Caco-2 (cell line): ENCODE measurements around the gene CASZ1. TPM values are rescaled to one million over a fixed set of nuclear protein-coding genes. Genes with fewer than 3 reads are reported as not detected.

ENCODE experiments used
- BruUV-seq: library from RNA; stranded (reverse); fragments of 400-500 nt; replicated peaks from 2 replicates; lab custom pipeline; 2021; lab: Mats Ljungman, UMichigan
- CTCF ChIA-PET: fragments of 300-600 bp; sonication (Branson Sonifier 250); formaldehyde crosslinking; loops from one replicate; lab custom pipeline; 2022; ENCODE audit warnings: antibody characterized with exemption; lab: Charles Lee
- POLR2A ChIA-PET: fragments of 300-600 bp; sonication (Branson Sonifier 250); formaldehyde crosslinking; loops from one replicate; lab custom pipeline; 2022; ENCODE audit warnings: antibody characterized with exemption; lab: Charles Lee
- DNase-seq, 2 experiments: peaks; one replicate each; pipeline versions ENCODE4 v3.0.0 to v3.0.0-alpha.2; 2020 to 2022
- H3K27me3 ChIP-seq: replicated peaks from 2 replicates; pipeline ENCODE4 v1.6.0; 2011; ENCODE audit warnings: low read length; ENCODE audit not compliant: control insufficient read depth, insufficient read depth
- H3K36me3 ChIP-seq: 2 replicates; pipeline ENCODE4 v1.5.1; 2011; ENCODE audit warnings: low read length; ENCODE audit not compliant: control insufficient read depth, insufficient read depth
- H3K4me1 ChIP-seq: fragments of 250-450 bp; sonication (Bioruptor Pico); 2 replicates; pipeline ENCODE4 v1.5.1; 2020; ENCODE audit warnings: mild to moderate bottlenecking
- H3K4me3 ChIP-seq: 2 replicates; pipeline ENCODE4 v1.5.1; 2011; ENCODE audit warnings: low read depth, mild to moderate bottlenecking, control low read depth, low read length
- H3K9me3 ChIP-seq: fragments of 250-450 bp; sonication (Bioruptor Pico); 2 replicates; pipeline ENCODE4 v1.5.1; 2020; ENCODE audit warnings: mild to moderate bottlenecking, moderate library complexity
- H3K27ac Mint-ChIP-seq: one replicate; pipeline ENCODE4 v1.8.0; 2022; ENCODE audit warnings: mixed read lengths; ENCODE audit not compliant: unreplicated experiment
- H3K27me3 Mint-ChIP-seq: one replicate; pipeline ENCODE4 v1.8.0; 2022; ENCODE audit warnings: mixed read lengths; ENCODE audit not compliant: insufficient read depth, unreplicated experiment
- H3K36me3 Mint-ChIP-seq: one replicate; pipeline ENCODE4 v1.8.0; 2022; ENCODE audit warnings: mild to moderate bottlenecking, mixed read lengths; ENCODE audit not compliant: insufficient read depth, unreplicated experiment
- H3K4me1 Mint-ChIP-seq: one replicate; pipeline ENCODE4 v1.8.0; 2022; ENCODE audit warnings: low read depth, mixed read lengths; ENCODE audit not compliant: unreplicated experiment
- H3K4me3 Mint-ChIP-seq: one replicate; pipeline ENCODE4 v1.8.0; 2022; ENCODE audit warnings: mild to moderate bottlenecking, moderate library complexity, mixed read lengths; ENCODE audit not compliant: unreplicated experiment
- H3K9me3 Mint-ChIP-seq: one replicate; pipeline ENCODE4 v1.8.0; 2022; ENCODE audit warnings: mixed read lengths; ENCODE audit not compliant: unreplicated experiment
- CTCF ChIP-seq, 2 experiments: fragments of 200-600 bp in 1 of 2; IDR thresholded peaks; 1 replicate in 1 of 2; 2 replicates in 1 of 2; pipeline versions ENCODE4 v1.5.1 to v1.8.0; 2011 to 2022; ENCODE audit warnings: antibody characterized with exemption in 1 of 2, control low read depth in 1 of 2, inconsistent platforms in 1 of 2, low read depth in 1 of 2, low read length in 1 of 2, mild to moderate bottlenecking in 1 of 2, moderate library complexity in 1 of 2; ENCODE audit not compliant: insufficient read depth in 1 of 2, severe bottlenecking in 1 of 2, unreplicated experiment in 1 of 2
- intact Hi-C: fragments of 100-400 bp; cut with micrococcal nuclease; formaldehyde crosslinking; loops from one replicate; pipeline ENCODE4 v1.10.0; 2022; ENCODE audit not compliant: unreplicated experiment
- total RNA-seq: library from RNA; stranded (reverse); gene quantifications from 2 replicates; pipeline ENCODE4 v1.2.3, GENCODE V29; 2022

Gene CASZ1
- total RNA-seq, 1 experiment from 2014 or later = 10.9 TPM

GRCh38 chr1:10745383-10745782, 51.1 kb downstream of the CASZ1 start:
- no peaks in the 10 kb centered on the region for H3K9me3 Mint-ChIP-seq
- Histone ChIP-seq H3K27me3 (no peaks in the 10 kb centered on the region), H3K4me3 (no peak overlapping the region), H3K9me3 (no peaks in the 10 kb centered on the region), H3K4me1 (no peaks in the 10 kb centered on the region), H3K36me3 (no peaks in the 10 kb centered on the region)
- no peaks in the 10 kb centered on the region for H3K36me3 Mint-ChIP-seq
- ChIA-PET POLR2A (no interaction called here), CTCF (no interaction called here)
- no peaks in the 10 kb centered on the region for H3K27me3 Mint-ChIP-seq
- TF ChIP-seq CTCF (IDR thresholded peaks at IDR 0.05; ENCODE audit: insufficient read depth in 1 of 2, low read depth in 1 of 2, low read length in 1 of 2, severe bottlenecking in 1 of 2, unreplicated experiment in 1 of 2) = no peak
- BruUV-seq = no TSS peak
- intact Hi-C loops = no loop called here
- H3K27ac Mint-ChIP-seq = no peak overlapping the region
- no peak for DNase-seq
- no peak overlapping the region for H3K4me3 Mint-ChIP-seq
- H3K4me1 Mint-ChIP-seq = no peaks in the 10 kb centered on the region

GRCh38 chr1:10744654-10745238, 51.7 kb downstream of the CASZ1 start:
- H3K27me3 ChIP-seq = no peaks in the 10 kb centered on the region
- no peak overlapping the region for H3K4me3 Mint-ChIP-seq
- no peaks in the 10 kb centered on the region for H3K27me3 Mint-ChIP-seq
- H3K4me3 ChIP-seq = no peak overlapping the region
- no peak for DNase-seq
- ChIA-PET POLR2A (no interaction called here), CTCF (no interaction called here)
- TF ChIP-seq CTCF (IDR thresholded peaks at IDR 0.05; ENCODE audit: insufficient read depth in 1 of 2, low read depth in 1 of 2, low read length in 1 of 2, severe bottlenecking in 1 of 2, unreplicated experiment in 1 of 2) = no peak
- no peaks in the 10 kb centered on the region for H3K36me3 ChIP-seq
- H3K4me1 Mint-ChIP-seq = no peaks in the 10 kb centered on the region
- no peak overlapping the region for H3K27ac Mint-ChIP-seq
- intact Hi-C loops = no loop called here
- BruUV-seq = no TSS peak
- no peaks in the 10 kb centered on the region for H3K4me1 ChIP-seq
- no peaks in the 10 kb centered on the region for H3K9me3 ChIP-seq
- H3K36me3 Mint-ChIP-seq = no peaks in the 10 kb centered on the region
- no peaks in the 10 kb centered on the region for H3K9me3 Mint-ChIP-seq

- intact Hi-C loops = no loop called here
- Mint-ChIP-seq H3K27me3 (no peaks in the 10 kb centered on the region), H3K4me1 (no peaks in the 10 kb centered on the region), H3K27ac (no peak overlapping the region), H3K4me3 (no peak overlapping the region), H3K9me3 (no peaks in the 10 kb centered on the region), H3K36me3 (no peaks in the 10 kb centered on the region)
- CTCF ChIA-PET = no interaction called here
- H3K4me1 ChIP-seq = no peaks in the 10 kb centered on the region
- POLR2A ChIA-PET = no interaction called here
- H3K27me3 ChIP-seq = no peaks in the 10 kb centered on the region
- H3K4me3 ChIP-seq = no peak overlapping the region
- TF ChIP-seq CTCF (IDR thresholded peaks at IDR 0.05; ENCODE audit: insufficient read depth in 1 of 2, low read depth in 1 of 2, low read length in 1 of 2, severe bottlenecking in 1 of 2, unreplicated experiment in 1 of 2) = no peak
- no TSS peak for BruUV-seq
- H3K9me3 ChIP-seq = no peaks in the 10 kb centered on the region
- no peaks in the 10 kb centered on the region for H3K36me3 ChIP-seq
- DNase-seq = no peak
Measured at GRCh38 chr1:10744029-10744428, 52.4 kb downstream of the CASZ1 start.
